HL-60 (cell line): ENCODE data around the gene TMEM255B.

Source experiments
- DNase-seq, 2 experiments: peaks; one replicate each; pipeline ENCODE4 v3.0.0-alpha.2; 2010 to 2020; ENCODE audit warnings: low read depth in 1 of 2, low spot score in 1 of 2
- H3K27ac ChIP-seq: fragments of 250-450 bp; sonication (Bioruptor Pico); replicated peaks from 2 replicates; pipeline ENCODE4 v1.5.1; 2020; ENCODE audit warnings: mild to moderate bottlenecking, moderate library complexity
- H3K27me3 ChIP-seq: fragments of 250-450 bp; sonication (Bioruptor Pico); 2 replicates; pipeline ENCODE4 v1.5.1; 2021; ENCODE audit warnings: mild to moderate bottlenecking, moderate library complexity; ENCODE audit not compliant: insufficient read depth, poor library complexity, severe bottlenecking
- H3K4me3 ChIP-seq: replicated peaks from 2 replicates; pipeline ENCODE4 v1.5.1; 2011; ENCODE audit warnings: mild to moderate bottlenecking, control low read depth, low read length; ENCODE audit not compliant: insufficient read depth
- GABPA ChIP-seq: IDR thresholded peaks from 2 replicates; pipeline ENCODE4 v1.6.1; 2012; ENCODE audit warnings: low read depth
- POLR2AphosphoS5 ChIP-seq: IDR thresholded peaks from 2 replicates; pipeline ENCODE4 v1.6.1; 2012; ENCODE audit warnings: low read depth
- SPI1 ChIP-seq: IDR thresholded peaks from 2 replicates; pipeline ENCODE4 v1.6.1; 2012; ENCODE audit warnings: low read depth, mild to moderate bottlenecking, borderline replicate concordance
- TF ChIP-seq, protein P1 (sequence below): IDR thresholded peaks from 2 replicates; pipeline ENCODE4 v1.6.1; 2012; ENCODE audit warnings: low read depth; ENCODE audit not compliant: insufficient replicate concordance
- TF ChIP-seq, protein P2 (sequence below): IDR thresholded peaks from one replicate; pipeline ENCODE4 v1.5.1; 2011; ENCODE audit warnings: low read length, control low read depth, inconsistent platforms; ENCODE audit not compliant: insufficient read depth

The TMEM255B gene

DNA sequence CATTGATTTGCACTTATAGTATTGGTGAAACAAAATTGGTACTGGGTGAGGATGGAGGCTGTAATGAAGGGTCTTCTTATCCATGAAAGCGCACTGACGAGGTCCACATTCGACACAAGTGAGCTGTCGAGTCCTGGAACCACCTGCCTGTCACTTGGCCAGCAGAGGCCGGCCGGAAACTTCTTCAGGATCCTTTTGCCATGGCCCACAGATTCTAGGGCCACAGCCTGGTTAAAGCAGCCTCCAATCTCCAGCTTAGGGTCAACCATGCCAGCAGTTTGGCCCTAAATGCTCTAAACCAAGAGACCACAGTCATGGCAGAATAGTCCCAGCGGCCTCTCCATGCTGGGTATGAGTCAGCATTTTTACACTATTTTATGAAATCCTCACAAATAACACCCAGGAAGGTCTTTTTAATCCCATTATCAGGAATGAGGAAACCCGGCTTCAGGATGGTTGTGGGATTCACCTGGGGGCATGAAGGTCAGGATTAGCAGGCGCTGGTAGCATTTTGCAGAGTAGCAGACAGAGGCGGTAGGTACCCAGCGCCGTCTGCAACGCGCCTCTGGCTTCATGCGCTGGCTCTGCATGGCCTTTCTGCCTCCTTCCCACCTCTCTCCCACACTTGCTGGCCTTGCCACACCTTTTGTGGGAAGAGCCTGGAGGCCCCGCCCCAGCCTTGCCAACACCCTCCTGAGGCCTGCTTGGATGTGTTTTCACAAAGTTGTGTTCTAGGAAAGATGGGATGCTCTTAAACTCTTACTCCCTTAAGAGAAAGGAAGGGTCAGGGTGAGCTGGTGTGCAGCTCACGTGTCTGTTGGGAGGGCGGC lies 89.6 kb downstream of the TMEM255B start:
- DNase-seq, result no peak
- TF ChIP-seq, protein P1, sequence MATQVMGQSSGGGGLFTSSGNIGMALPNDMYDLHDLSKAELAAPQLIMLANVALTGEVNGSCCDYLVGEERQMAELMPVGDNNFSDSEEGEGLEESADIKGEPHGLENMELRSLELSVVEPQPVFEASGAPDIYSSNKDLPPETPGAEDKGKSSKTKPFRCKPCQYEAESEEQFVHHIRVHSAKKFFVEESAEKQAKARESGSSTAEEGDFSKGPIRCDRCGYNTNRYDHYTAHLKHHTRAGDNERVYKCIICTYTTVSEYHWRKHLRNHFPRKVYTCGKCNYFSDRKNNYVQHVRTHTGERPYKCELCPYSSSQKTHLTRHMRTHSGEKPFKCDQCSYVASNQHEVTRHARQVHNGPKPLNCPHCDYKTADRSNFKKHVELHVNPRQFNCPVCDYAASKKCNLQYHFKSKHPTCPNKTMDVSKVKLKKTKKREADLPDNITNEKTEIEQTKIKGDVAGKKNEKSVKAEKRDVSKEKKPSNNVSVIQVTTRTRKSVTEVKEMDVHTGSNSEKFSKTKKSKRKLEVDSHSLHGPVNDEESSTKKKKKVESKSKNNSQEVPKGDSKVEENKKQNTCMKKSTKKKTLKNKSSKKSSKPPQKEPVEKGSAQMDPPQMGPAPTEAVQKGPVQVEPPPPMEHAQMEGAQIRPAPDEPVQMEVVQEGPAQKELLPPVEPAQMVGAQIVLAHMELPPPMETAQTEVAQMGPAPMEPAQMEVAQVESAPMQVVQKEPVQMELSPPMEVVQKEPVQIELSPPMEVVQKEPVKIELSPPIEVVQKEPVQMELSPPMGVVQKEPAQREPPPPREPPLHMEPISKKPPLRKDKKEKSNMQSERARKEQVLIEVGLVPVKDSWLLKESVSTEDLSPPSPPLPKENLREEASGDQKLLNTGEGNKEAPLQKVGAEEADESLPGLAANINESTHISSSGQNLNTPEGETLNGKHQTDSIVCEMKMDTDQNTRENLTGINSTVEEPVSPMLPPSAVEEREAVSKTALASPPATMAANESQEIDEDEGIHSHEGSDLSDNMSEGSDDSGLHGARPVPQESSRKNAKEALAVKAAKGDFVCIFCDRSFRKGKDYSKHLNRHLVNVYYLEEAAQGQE, result no peak
- TF ChIP-seq SPI1 (no peak), POLR2AphosphoS5 (no peak), GABPA (no peak)
- TF ChIP-seq, protein P2, sequence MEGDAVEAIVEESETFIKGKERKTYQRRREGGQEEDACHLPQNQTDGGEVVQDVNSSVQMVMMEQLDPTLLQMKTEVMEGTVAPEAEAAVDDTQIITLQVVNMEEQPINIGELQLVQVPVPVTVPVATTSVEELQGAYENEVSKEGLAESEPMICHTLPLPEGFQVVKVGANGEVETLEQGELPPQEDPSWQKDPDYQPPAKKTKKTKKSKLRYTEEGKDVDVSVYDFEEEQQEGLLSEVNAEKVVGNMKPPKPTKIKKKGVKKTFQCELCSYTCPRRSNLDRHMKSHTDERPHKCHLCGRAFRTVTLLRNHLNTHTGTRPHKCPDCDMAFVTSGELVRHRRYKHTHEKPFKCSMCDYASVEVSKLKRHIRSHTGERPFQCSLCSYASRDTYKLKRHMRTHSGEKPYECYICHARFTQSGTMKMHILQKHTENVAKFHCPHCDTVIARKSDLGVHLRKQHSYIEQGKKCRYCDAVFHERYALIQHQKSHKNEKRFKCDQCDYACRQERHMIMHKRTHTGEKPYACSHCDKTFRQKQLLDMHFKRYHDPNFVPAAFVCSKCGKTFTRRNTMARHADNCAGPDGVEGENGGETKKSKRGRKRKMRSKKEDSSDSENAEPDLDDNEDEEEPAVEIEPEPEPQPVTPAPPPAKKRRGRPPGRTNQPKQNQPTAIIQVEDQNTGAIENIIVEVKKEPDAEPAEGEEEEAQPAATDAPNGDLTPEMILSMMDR, result no peak
- Histone ChIP-seq H3K27ac (no peak overlapping the region), H3K27me3 (peaks cover 6% of the 10 kb centered on the region), H3K4me3 (no peak overlapping the region)

DNA sequence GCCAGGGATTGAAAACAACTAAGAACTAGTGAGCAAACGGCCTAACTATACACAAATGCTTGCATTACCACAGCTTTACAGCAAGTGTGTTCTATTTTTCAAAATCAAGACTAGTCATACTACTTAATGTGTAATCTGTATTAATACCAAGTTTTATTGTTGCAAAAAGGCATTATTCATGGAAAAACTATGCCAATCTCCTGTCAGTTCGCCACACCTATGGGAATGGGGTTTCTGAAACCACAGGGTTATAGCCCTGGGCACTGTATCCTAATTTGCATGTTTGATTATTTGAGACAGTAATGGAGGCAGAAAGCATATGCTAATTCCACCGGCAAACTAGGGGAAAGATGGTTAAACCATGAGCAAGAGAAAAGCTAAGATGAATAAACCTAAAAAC lies 90.5 kb downstream of the TMEM255B start:
- Histone ChIP-seq H3K4me3 (no peak overlapping the region), H3K27me3 (peaks cover 6% of the 10 kb centered on the region), H3K27ac (no peak overlapping the region)
- no peak for TF ChIP-seq SPI1
- TF ChIP-seq POLR2AphosphoS5, result no peak
- TF ChIP-seq, protein P1, result no peak
- TF ChIP-seq, protein P2, result no peak
- no peak for TF ChIP-seq GABPA
- no peak for DNase-seq

DNA sequence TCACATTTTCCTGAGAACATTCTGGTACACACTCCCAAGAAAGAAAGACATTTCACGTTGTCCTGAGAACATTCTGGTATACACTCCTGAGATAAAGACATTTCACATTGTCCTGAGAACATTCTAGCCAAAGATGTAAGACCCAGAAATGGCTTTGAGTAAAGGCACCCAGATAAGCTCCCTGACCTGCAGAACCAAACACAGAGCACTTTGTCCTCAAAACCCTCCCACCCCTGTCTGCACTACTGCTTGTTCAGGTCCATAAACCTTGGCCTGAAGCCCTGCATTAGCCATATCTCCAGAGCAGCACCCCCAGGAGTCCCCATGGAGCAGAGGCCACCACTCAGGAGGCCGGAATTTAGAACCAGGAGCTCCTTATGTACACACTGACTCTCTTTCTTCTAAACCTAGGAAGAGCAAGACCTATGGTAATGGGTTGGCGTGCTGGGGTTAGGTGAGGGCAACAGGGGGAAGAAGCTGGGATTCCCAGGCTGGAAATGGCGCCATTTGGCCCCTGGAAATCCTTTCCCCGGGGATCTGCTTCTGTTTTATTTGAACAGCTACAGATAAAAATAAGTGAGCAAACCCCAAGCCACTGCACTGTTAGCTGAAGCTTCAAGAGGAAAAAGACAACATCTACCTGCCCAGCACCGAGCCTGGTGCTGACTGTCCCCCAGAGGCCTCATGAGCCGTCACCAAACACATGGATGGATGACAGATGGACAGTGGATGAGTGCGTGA lies 91.1 kb downstream of the TMEM255B start:
- Histone ChIP-seq H3K27ac (no peak overlapping the region), H3K4me3 (no peak overlapping the region), H3K27me3 (peaks cover 6% of the 10 kb centered on the region)
- no peak for DNase-seq
- TF ChIP-seq SPI1 (no peak), GABPA (no peak), POLR2AphosphoS5 (no peak)
- TF ChIP-seq, protein P1, result no peak
- TF ChIP-seq, protein P2, result no peak
